ENCODE measurements around the gene LILRA1. TPM values are rescaled to one million over a fixed set of nuclear protein-coding genes. Genes with fewer than 3 reads are reported as not detected.
"Not testable (repeated sequence)": the region's sequence is repeated elsewhere in the genome, so short reads cannot be mapped to it uniquely, and the experiment has no call there.

LILRA1 gene
- total RNA-seq, 2 experiments from 2014 or later, result not detected

GRCh38 chr19:54572696-54573311, 20.6 kb upstream of the LILRA1 start:
- H3K4me1 Mint-ChIP-seq, result peaks cover 5% of the 10 kb centered on the region
- H3K9me3 Mint-ChIP-seq, result no peaks in the 10 kb centered on the region
- no peak overlapping the region for H3K4me3 Mint-ChIP-seq
- peaks cover 54% of the 10 kb centered on the region for H3K27me3 Mint-ChIP-seq
- no peak overlapping the region for H3K27ac Mint-ChIP-seq
- H3K36me3 Mint-ChIP-seq, result no peaks in the 10 kb centered on the region
- no peak for DNase-seq

- H3K27ac Mint-ChIP-seq, result no peak within 1 kb of the TSS
- H3K4me1 Mint-ChIP-seq, result peaks cover 5% of the 10 kb centered on the region
- H3K27me3 Mint-ChIP-seq, result peaks cover 54% of the 10 kb centered on the region
- H3K4me3 Mint-ChIP-seq, result no peak within 1 kb of the TSS
- no peaks in the 10 kb centered on the region for H3K9me3 Mint-ChIP-seq
- no peaks in the 10 kb centered on the region for H3K36me3 Mint-ChIP-seq
- no peak for DNase-seq
These were observed 20.0 kb upstream of the LILRA1 start, which contains the start of gene LILRA2 for GRCh38 chr19:54573330-54573872. LILRA2 (plus strand) TSS chr19:54573790; CDS start chr19:54573879, 89 bp downstream.

DNA sequence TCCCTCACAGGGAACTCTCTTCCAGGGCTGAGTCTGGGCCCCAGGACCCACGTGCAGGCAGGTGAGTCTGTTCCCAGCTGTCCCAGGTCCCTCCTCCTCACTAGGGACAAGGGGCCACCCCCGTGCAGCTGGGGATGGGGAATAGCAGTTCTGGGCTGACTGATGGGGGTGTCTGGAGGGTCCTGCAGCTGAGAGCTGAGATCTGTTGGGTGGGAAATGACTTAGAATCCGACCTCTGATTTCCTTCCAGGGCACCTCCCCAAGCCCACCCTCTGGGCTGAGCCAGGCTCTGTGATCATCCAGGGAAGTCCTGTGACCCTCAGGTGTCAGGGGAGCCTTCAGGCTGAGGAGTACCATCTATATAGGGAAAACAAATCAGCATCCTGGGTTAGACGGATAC, 19.4 kb upstream of the LILRA1 start:
- Mint-ChIP-seq H3K9me3 (no peaks in the 10 kb centered on the region), H3K27ac (no peak overlapping the region), H3K4me1 (peaks cover 5% of the 10 kb centered on the region), H3K36me3 (no peaks in the 10 kb centered on the region), H3K4me3 (no peak overlapping the region), H3K27me3 (peaks cover 49% of the 10 kb centered on the region)
- no peak for DNase-seq

DNA sequence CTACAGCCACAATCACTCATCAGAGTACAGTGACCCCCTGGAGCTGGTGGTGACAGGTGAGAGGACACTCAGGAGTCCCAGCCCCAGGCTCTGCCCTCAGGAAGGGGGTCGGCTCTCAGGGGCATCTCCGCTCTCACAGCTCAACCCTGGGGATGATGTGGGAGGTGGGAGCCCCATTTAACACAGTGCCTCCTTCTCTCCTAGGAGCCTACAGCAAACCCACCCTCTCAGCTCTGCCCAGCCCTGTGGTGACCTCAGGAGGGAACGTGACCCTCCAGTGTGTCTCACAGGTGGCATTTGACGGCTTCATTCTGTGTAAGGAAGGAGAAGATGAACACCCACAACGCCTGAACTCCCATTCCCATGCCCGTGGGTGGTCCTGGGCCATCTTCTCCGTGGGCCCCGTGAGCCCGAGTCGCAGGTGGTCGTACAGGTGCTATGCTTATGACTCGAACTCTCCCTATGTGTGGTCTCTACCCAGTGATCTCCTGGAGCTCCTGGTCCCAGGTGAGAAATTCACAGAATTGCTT, 18.8 kb upstream of the LILRA1 start:
- Mint-ChIP-seq H3K27ac (no peak overlapping the region), H3K36me3 (no peaks in the 10 kb centered on the region), H3K4me3 (no peak overlapping the region), H3K4me1 (peaks cover 5% of the 10 kb centered on the region), H3K9me3 (no peaks in the 10 kb centered on the region), H3K27me3 (peaks cover 45% of the 10 kb centered on the region)
- DNase-seq, result no peak

DNA sequence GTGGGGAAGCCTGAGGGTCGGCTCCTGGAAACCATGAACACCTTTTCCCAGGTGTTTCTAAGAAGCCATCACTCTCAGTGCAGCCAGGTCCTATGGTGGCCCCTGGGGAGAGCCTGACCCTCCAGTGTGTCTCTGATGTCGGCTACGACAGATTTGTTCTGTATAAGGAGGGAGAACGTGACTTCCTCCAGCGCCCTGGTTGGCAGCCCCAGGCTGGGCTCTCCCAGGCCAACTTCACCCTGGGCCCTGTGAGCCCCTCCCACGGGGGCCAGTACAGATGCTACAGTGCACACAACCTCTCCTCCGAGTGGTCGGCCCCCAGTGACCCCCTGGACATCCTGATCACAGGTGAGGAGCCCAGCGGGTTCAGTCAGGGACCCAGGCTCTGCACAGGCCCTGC, 18.2 kb upstream of the LILRA1 start:
- H3K27me3 Mint-ChIP-seq, result peaks cover 45% of the 10 kb centered on the region
- H3K9me3 Mint-ChIP-seq, result not testable (repeated sequence)

DNA sequence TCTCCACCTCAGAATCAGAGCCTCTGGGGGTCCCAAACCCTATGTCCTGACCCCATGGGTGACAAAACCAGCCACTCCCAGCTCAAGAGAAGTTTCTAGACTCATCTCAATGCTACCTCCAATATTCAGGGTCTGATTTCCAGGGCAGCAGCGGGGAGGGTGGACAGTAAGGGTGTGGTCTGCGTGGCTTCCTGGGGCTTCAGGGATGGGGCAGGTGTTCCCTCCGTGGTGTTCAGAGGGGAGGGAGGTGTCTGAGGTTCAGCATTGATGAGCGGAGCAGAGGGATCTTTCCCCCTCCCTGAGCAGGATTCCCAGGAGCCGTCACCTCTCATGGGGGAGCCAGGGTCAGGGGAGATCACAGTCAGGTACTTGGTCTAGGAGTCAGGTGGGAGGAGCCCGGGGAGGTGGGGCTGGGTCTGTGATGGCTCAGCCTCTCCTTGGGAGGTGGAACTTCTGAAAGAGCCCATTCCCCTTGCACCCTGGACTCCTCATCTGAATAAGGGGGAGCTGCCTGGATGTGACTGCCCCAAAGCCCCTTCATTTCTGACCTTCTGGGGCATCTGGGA, 16.9 kb upstream of the LILRA1 start:
- Mint-ChIP-seq H3K27ac (no peak overlapping the region), H3K4me3 (no peak overlapping the region), H3K27me3 (peaks cover 37% of the 10 kb centered on the region), H3K9me3 (no peaks in the 10 kb centered on the region), H3K4me1 (peaks cover 5% of the 10 kb centered on the region), H3K36me3 (no peaks in the 10 kb centered on the region)
- DNase-seq, result no peak

More for the DNA sequence above, 18.2 kb upstream of the LILRA1 start:
- H3K27ac Mint-ChIP-seq, DNase-seq, H3K4me1 Mint-ChIP-seq, H3K36me3 Mint-ChIP-seq, H3K4me3 Mint-ChIP-seq: not testable (repeated sequence)

DNA sequence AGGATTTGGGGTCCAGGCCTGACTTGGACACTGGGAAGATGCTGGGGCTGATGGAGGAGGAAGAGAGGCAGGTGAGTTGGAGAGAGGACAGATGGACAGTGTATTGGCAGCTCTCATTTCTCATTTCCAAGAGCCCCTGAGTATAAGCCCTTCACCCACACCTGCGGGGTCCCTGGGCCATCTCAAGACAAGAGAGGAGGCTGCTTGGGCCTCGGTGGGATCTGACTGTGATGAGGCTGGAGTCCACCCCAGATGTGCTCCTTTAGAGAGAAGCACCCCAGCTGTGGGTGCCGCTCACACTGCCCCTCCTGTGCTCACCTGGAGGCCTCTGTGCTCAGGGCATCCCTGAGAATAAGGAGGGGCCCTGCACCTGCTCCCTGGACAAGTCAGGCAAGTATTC, 16.1 kb upstream of the LILRA1 start:
- Mint-ChIP-seq H3K4me1 (peaks cover 5% of the 10 kb centered on the region), H3K36me3 (no peaks in the 10 kb centered on the region), H3K27me3 (peaks cover 34% of the 10 kb centered on the region), H3K27ac (no peak overlapping the region), H3K4me3 (no peak overlapping the region), H3K9me3 (no peaks in the 10 kb centered on the region)
- no peak for DNase-seq

- H3K36me3 Mint-ChIP-seq, H3K4me3 Mint-ChIP-seq, H3K9me3 Mint-ChIP-seq, H3K27ac Mint-ChIP-seq, H3K4me1 Mint-ChIP-seq, DNase-seq: not testable (repeated sequence)
- H3K27me3 Mint-ChIP-seq, result peaks cover 30% of the 10 kb centered on the region
These were observed 15.2 kb upstream of the LILRA1 start for GRCh38 chr19:54578268-54578667.

DNA sequence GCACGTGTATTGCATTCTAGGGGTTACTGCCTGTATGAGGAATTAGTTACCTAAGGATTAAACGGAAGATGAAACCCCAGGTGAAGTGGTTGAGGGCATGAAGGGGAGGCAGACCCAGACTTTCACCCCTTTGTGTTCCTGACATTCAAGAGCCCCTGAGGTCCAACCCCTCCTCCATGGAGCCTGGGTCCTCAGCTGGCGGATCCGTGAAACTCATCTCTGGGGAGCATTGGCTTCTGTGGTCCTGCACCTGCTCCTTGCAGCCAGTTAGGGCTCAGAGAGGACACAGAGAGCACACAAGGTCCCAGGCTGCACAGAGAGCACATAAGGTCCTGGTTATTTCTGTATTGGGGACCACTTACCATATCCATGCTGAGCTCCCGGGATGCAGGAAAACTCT, 7.0 kb upstream of the LILRA1 start:
- H3K27ac Mint-ChIP-seq, result no peak overlapping the region
- H3K4me3 Mint-ChIP-seq, result no peak overlapping the region
- H3K36me3 Mint-ChIP-seq, result no peaks in the 10 kb centered on the region
- no peak for DNase-seq
- H3K9me3 Mint-ChIP-seq, result peaks cover 19% of the 10 kb centered on the region
- peaks cover 38% of the 10 kb centered on the region for H3K27me3 Mint-ChIP-seq
- no peaks in the 10 kb centered on the region for H3K4me1 Mint-ChIP-seq

DNA sequence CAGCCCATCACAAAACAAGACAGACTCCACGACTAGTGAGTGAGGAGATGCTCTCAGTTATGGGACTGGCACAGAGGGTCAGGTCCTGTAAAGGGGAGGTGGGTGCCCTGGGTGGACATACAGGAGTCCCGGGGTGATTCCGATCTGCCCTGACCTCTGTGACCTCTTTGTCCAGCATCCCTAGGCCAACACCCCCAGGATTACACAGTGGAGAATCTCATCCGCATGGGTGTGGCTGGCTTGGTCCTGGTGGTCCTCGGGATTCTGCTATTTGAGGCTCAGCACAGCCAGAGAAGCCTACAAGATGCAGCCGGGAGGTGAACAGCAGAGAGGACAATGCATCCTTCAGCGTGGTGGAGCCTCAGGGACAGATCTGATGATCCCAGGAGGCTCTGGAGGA, 6.4 kb upstream of the LILRA1 start:
- DNase-seq, result no peak
- Mint-ChIP-seq H3K9me3 (peaks cover 20% of the 10 kb centered on the region), H3K4me1 (no peaks in the 10 kb centered on the region), H3K27me3 (peaks cover 40% of the 10 kb centered on the region), H3K27ac (no peak overlapping the region), H3K4me3 (no peak overlapping the region), H3K36me3 (no peaks in the 10 kb centered on the region)

GRCh38 chr19:54593931-54594626, 647 bp downstream of the LILRA1 start:
- H3K4me1 Mint-ChIP-seq, DNase-seq, H3K9me3 Mint-ChIP-seq, H3K4me3 Mint-ChIP-seq, H3K27ac Mint-ChIP-seq, H3K36me3 Mint-ChIP-seq: not testable (repeated sequence)
- H3K27me3 Mint-ChIP-seq, result peaks cover 33% of the 10 kb centered on the region

GRCh38 chr19:54594737-54595136, 1.3 kb downstream of the LILRA1 start:
- Mint-ChIP-seq H3K9me3 (peaks cover 5% of the 10 kb centered on the region), H3K27me3 (peaks cover 34% of the 10 kb centered on the region), H3K36me3 (no peaks in the 10 kb centered on the region), H3K4me1 (no peaks in the 10 kb centered on the region), H3K27ac (no peak overlapping the region), H3K4me3 (no peak overlapping the region)
- DNase-seq, result no peak

- not testable (repeated sequence) for H3K4me3 Mint-ChIP-seq
These were observed 2.4 kb downstream of the LILRA1 start for GRCh38 chr19:54595680-54596436.

GRCh38 chr19:54600212-54600611, 6.8 kb downstream of the LILRA1 start:
- Mint-ChIP-seq H3K27ac (no peak overlapping the region), H3K4me1 (no peaks in the 10 kb centered on the region), H3K4me3 (no peak overlapping the region)

More at GRCh38 chr19:54595680-54596436, 2.4 kb downstream of the LILRA1 start:
- not testable (repeated sequence) for H3K9me3 Mint-ChIP-seq, H3K4me1 Mint-ChIP-seq, H3K27ac Mint-ChIP-seq, DNase-seq, H3K36me3 Mint-ChIP-seq
- H3K27me3 Mint-ChIP-seq, result peaks cover 40% of the 10 kb centered on the region

GRCh38 chr19:54606230-54606629, 12.8 kb downstream of the LILRA1 start:
- Mint-ChIP-seq H3K27me3 (peaks cover 40% of the 10 kb centered on the region), H3K9me3 (peaks cover 5% of the 10 kb centered on the region), H3K27ac (no peak overlapping the region), H3K4me1 (no peaks in the 10 kb centered on the region), H3K4me3 (no peak overlapping the region), H3K36me3 (no peaks in the 10 kb centered on the region)
- DNase-seq, result no peak

More at GRCh38 chr19:54600212-54600611, 6.8 kb downstream of the LILRA1 start:
- DNase-seq, result no peak
- H3K36me3 Mint-ChIP-seq, result no peaks in the 10 kb centered on the region
- H3K9me3 Mint-ChIP-seq, result peaks cover 3% of the 10 kb centered on the region
- peaks cover 34% of the 10 kb centered on the region for H3K27me3 Mint-ChIP-seq
